ENCODE results near the gene SEMA5A. TPM values are rescaled to one million over a fixed set of nuclear protein-coding genes. Genes with fewer than 3 reads are reported as not detected.

The SEMA5A gene
- total and polyA plus RNA-seq, 2 of the 8 experiments (the other 6 are each of a cell fraction or from before 2014, with no cell fraction given): 5.3 to 8.9 TPM

GRCh38 chr5:9091896-9092662 lies 453.8 kb downstream of the SEMA5A start:
- DNase-seq (ENCODE audit: low read depth in 1 of 2, low spot score in 2 of 2) (no peak), FAIRE-seq (no peak)
- POLR2A ChIA-PET (ENCODE audit: partially characterized antibody): no interaction called here
- no peak overlapping the region for H4K91ac ChIP-seq (replicated peaks; ENCODE audit: insufficient read length, low read length)
- H3K36me3 ChIP-seq (ENCODE audit: control insufficient read depth in 2 of 4, insufficient read depth in 4 of 4, low read length in 3 of 4): no peaks in the 10 kb centered on the region
- no peak overlapping the region for H2BK20ac ChIP-seq (ENCODE audit: low read length)
- CTCF ChIA-PET (ENCODE audit: partially characterized antibody): interaction anchor here (0.6 kb wide), 1 partner anchor 325 kb away, joined by 3 read pairs; no protein-coding TSS in a partner anchor
- H3K79me1 ChIP-seq (ENCODE audit: low read depth, low read length): no peaks in the 10 kb centered on the region
- H4K5ac ChIP-seq (ENCODE audit: insufficient read length, low read depth, low read length): no peak overlapping the region
- no peaks in the 10 kb centered on the region for H4K20me1 ChIP-seq (replicated peaks in 1 of 2; ENCODE audit: control insufficient read depth in 1 of 2, insufficient read depth in 2 of 2, low read length in 2 of 2)
- H3K4me1 ChIP-seq (replicated peaks in 1 of 4; ENCODE audit: control insufficient read depth in 3 of 4, insufficient read depth in 4 of 4, low read length in 3 of 4): no peaks in the 10 kb centered on the region
- H3K56ac ChIP-seq (replicated peaks; ENCODE audit: insufficient read length, low read depth, low read length): no peak overlapping the region
- H2BK12ac ChIP-seq (ENCODE audit: low read depth, low read length): no peak overlapping the region
- H2AFZ ChIP-seq (ENCODE audit: low read length): no peak overlapping the region
- H3K4me2 ChIP-seq (ENCODE audit: insufficient read depth in 1 of 2, low read depth in 2 of 2, low read length in 2 of 2): no peak overlapping the region
- H2BK5ac ChIP-seq (ENCODE audit: low read depth, low read length): no peak overlapping the region
- H3K4ac ChIP-seq (replicated peaks; ENCODE audit: insufficient read length, low read depth, low read length): no peak overlapping the region
- no peak overlapping the region for H2BK120ac ChIP-seq (replicated peaks; ENCODE audit: low read depth, low read length)
- TF ChIP-seq CTBP2 (IDR thresholded peaks at IDR 0.05; ENCODE audit: borderline replicate concordance, insufficient read depth, insufficient read length, low read length) (no peak), SRF (IDR thresholded peaks at IDR 0.05; ENCODE audit: low read depth, low read length) (no peak), ASH2L (IDR thresholded peaks at IDR 0.05; ENCODE audit: low read length) (no peak), RXRA (IDR thresholded peaks at IDR 0.05; ENCODE audit: insufficient read depth, low read depth, low read length) (no peak), SUZ12 (IDR thresholded peaks at IDR 0.05; ENCODE audit: low read length) (no peak), MAX (IDR thresholded peaks at IDR 0.05) (no peak), CEBPB (IDR thresholded peaks at IDR 0.05; ENCODE audit: low read depth, low read length) (no peak), EZH2 (IDR thresholded peaks at IDR 0.05; ENCODE audit: low read depth, low read length, severe bottlenecking) (no peak), BACH1 (IDR thresholded peaks at IDR 0.05; ENCODE audit: low read length) (no peak)
- no peak overlapping the region for H3K27ac ChIP-seq (ENCODE audit: low read depth, low read length)
- WGBS, 2 experiments (ENCODE audit: extremely low coverage in 1 of 2, insufficient coverage in 1 of 2, insufficient read length in 1 of 2, insufficient replicate concordance in 2 of 2, low coverage in 1 of 2, low lambda C conversion rate in 2 of 2, missing lambda C conversion rate in 1 of 2): 93% methylated on average over 5 of the region's 5 CpGs; no CpG with 5 or more reads in 1 of the 2 experiments
- H3K18ac ChIP-seq (ENCODE audit: extremely low read depth, low read length): no peak overlapping the region
- no peak overlapping the region for H3K23ac ChIP-seq (ENCODE audit: insufficient read length)
- no peaks in the 10 kb centered on the region for H3K79me2 ChIP-seq (ENCODE audit: control insufficient read depth in 1 of 2, insufficient read depth in 2 of 2, low read length in 2 of 2)
- H3K9me3 ChIP-seq (ENCODE audit: insufficient read depth in 2 of 2, low read depth in 1 of 2, low read length in 1 of 2): no peaks in the 10 kb centered on the region
- H2AK5ac ChIP-seq (ENCODE audit: low read depth, low read length): no peak overlapping the region
- H4K8ac ChIP-seq (ENCODE audit: extremely low read depth, insufficient read depth, low read length): no peak overlapping the region
- H3K14ac ChIP-seq (ENCODE audit: insufficient read length): no peak overlapping the region
- no peak overlapping the region for H3K9ac ChIP-seq (replicated peaks in 1 of 4; ENCODE audit: extremely low read depth in 1 of 4, low read depth in 3 of 4, low read length in 3 of 4)
- H3K27me3 ChIP-seq (replicated peaks in 1 of 4; ENCODE audit: control insufficient read depth in 3 of 4, extremely low read depth in 1 of 4, insufficient read depth in 3 of 4, low read length in 3 of 4): no peaks in the 10 kb centered on the region
- H3K23me2 ChIP-seq (ENCODE audit: low read depth, low read length): no peaks in the 10 kb centered on the region; the same call in 1 of the 2 replicates
- H2BK15ac ChIP-seq (ENCODE audit: low read length): no peak overlapping the region
- no peak overlapping the region for H3K4me3 ChIP-seq (ENCODE audit: extremely low read depth in 1 of 4, insufficient read depth in 2 of 4, low read depth in 3 of 4, low read length in 4 of 4)

Data from H1 (cell line).